IPS DF 4.7 (cell line): ENCODE measurements around the gene FXN.
A peak's percentile ranks its signal among the peaks of the same experiment; 100 is the strongest.
"Not testable (repeated sequence)": the region's sequence is repeated elsewhere in the genome, so short reads cannot be mapped to it uniquely, and the experiment has no call there.

Experiments used
- DNase-seq: peaks from one replicate; pipeline ENCODE4 v3.0.0-alpha.2; 2013; ENCODE audit warnings: low spot score; ENCODE audit errors: extremely low read depth

FXN gene

GRCh38 chr9:69035438-69036308 lies at the start of gene FXN:
Gene FXN, plus strand, starts transcription at chr9:69035752. Its CDS starts 31 bp downstream, at chr9:69035783.
- DNase-seq, result no peak

GRCh38 chr9:68986949-68987348 lies 48.6 kb upstream of the FXN start:
- DNase-seq, result not testable (repeated sequence)

- DNase-seq, result no peak
Observed at GRCh38 chr9:68991457-68991856, 44.1 kb upstream of the FXN start.

GRCh38 chr9:68995776-68996175 lies 39.8 kb upstream of the FXN start:
- DNase-seq, result no peak

- no peak for DNase-seq
Observed at GRCh38 chr9:68996462-68996861, 39.1 kb upstream of the FXN start.

- no peak for DNase-seq
Observed at GRCh38 chr9:68997666-68998065, 37.9 kb upstream of the FXN start.

- no peak for DNase-seq
Observed at GRCh38 chr9:68998385-68998784, 37.2 kb upstream of the FXN start.

- DNase-seq, result no peak
Observed at GRCh38 chr9:68998812-68999211, 36.7 kb upstream of the FXN start.

- peak; percentile 72 for DNase-seq
Observed at GRCh38 chr9:68999393-69000105, 36.0 kb upstream of the FXN start.

GRCh38 chr9:69001921-69002320 lies 33.6 kb upstream of the FXN start:
- DNase-seq, result no peak

- DNase-seq, result no peak
Observed at GRCh38 chr9:69003051-69003450, 32.5 kb upstream of the FXN start.

GRCh38 chr9:69004836-69005235 lies 30.7 kb upstream of the FXN start:
- DNase-seq, result no peak

- DNase-seq, result no peak
Observed at GRCh38 chr9:69009708-69010107, 25.8 kb upstream of the FXN start.

- DNase-seq, result no peak
Observed at GRCh38 chr9:69012696-69013381, 22.7 kb upstream of the FXN start.

- DNase-seq, result no peak
Observed at GRCh38 chr9:69013382-69013727, 22.2 kb upstream of the FXN start.

- no peak for DNase-seq
Observed at GRCh38 chr9:69014013-69014412, 21.5 kb upstream of the FXN start, which contains the start of gene PRKACG. Gene PRKACG, minus strand, starts transcription at chr9:69014113. Its CDS starts 21 bp downstream, at chr9:69014092.

- no peak for DNase-seq
Observed at GRCh38 chr9:69016191-69017096, 19.1 kb upstream of the FXN start.

GRCh38 chr9:69018737-69019136 lies 16.8 kb upstream of the FXN start:
- DNase-seq, result no peak

GRCh38 chr9:69019808-69020207 lies 15.7 kb upstream of the FXN start:
- no peak for DNase-seq

GRCh38 chr9:69020301-69021145 lies 15.0 kb upstream of the FXN start:
- no peak for DNase-seq
